HG03439 (cell line): ENCODE data around the gene CTXN1.
"Not testable (repeated sequence)": the region's sequence is repeated elsewhere in the genome, so short reads cannot be mapped to it uniquely, and the experiment has no call there.

Experiments
- ATAC-seq: cut with Tn5 transposase; IDR thresholded peaks from one replicate; pipeline ENCODE4 v1.9.1; 2021; ENCODE audit warnings: mild to moderate bottlenecking, moderate library complexity; ENCODE audit not compliant: unreplicated experiment

CTXN1 gene

DNA sequence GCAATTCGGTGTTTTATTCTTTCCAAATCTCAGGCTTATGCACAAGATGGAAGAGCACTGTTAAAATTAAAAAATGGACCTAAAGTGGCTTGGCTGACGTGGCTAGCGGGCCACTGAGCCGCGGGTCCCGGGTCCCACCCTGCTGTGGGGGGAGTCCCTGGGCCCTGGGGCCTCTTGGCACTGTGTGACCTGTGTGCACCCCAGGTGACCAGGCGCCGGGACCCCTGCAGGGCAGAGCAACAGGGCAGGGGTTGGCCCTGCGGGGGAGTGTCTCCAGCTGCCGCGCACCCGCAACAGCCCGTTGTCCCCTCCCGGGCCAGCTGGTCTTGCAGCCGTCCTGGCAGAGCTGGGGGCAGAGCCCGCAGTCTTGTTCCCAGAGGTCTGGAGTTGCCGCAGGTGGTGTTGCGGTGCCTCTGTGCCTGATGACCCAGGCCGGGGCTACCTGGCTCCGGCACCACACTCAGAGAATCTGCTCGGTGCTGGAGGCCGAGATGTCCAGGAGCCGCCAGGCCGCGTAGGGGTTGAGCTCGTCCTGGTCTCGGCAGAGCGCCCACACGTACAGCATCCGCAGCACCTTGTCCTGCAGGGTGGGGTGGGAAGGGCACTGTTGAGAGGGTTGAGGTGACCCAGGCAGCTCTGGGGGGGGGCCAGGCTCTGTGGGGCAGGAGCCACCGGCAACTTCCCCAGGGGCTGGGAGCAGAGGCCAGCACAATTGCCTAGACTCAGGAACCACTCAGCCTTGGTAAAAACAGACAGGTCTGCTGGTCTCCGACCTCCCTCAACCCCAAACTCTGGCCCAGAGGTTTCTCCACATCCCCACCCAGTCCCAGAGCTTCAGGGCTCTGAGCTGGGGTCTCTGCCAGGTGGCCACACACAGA lies 1.0 kb upstream of the CTXN1 start:
- no peak for ATAC-seq

DNA sequence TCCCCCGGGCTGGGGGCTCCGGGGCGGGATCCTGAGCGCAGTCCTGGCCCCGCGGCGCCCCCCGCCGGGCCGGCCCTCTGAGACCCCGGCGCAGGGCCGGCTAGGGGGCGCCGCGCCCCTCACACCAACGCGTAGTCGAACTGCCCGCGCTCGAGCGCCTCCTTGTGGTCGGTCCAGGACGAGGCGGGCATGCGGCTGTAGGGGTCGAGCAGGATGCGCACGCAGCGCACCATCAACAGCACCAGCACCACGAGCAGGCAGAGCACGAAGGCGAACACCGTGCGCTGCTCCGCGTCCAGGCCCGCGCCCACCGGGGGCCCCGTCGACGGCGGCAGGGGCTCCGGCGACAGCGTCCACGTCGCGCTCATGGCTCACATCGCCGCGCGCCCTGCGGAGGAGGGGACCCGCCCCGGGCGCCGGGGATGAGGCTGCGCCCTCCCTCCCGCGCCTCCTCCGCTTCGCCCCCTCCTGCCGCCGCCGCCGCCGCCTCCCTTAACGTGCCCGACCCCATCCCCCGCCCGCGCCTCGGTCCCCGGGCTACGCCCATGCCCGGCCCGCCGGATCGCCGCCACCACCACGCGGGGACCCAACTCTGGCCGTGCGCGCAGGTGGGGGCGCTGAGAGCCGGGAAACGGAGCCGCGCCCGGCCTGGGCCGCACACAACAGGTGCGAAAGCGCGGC lies 624 bp downstream of the CTXN1 start:
- ATAC-seq = no peak

DNA sequence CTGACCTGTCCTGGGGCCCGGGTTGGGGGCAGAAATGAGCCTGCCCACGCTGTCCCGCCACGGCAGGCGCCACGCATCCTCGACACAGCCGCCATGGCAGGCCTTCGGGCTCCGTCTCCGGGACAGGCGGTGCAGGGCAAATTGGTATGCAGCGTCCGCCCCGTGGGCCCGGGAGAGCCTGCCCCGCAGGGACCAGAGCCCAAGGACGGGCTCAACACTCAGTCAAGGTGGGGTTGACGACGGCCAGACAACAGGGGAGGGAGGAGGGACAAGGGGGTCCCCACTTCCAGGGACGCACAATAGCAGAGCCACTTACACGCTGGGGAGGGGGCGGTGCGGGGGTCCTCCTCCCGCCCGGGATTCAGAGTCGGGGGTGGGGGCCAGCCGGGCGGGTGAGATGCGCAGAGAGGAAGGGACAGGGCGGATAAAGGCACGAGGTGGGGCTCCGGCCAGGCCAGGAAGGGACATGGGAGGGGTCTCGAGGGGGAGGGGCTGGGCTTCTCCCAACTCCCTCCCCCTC lies 1.2 kb downstream of the CTXN1 start:
- ATAC-seq = no peak

DNA sequence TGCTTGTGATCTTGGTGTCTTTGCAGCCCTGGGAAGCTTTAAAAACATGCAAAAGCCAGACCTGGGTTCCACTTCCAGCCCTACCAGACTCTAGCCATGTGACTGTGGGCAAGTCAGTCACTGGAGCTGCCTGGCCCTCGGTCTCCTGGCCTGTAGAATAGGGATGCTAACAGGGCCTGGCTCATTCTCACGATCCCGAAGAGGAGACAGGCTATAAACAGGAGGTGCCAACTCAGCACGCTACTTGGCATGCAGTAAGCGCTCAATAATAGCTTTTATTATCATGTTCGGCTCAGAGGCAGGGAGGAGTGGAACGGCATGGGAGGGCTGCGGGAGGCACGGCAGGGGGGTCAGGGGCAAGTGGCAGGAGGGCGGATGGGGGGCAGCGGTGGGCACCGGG lies 1.7 kb downstream of the CTXN1 start:
- ATAC-seq = no peak

DNA sequence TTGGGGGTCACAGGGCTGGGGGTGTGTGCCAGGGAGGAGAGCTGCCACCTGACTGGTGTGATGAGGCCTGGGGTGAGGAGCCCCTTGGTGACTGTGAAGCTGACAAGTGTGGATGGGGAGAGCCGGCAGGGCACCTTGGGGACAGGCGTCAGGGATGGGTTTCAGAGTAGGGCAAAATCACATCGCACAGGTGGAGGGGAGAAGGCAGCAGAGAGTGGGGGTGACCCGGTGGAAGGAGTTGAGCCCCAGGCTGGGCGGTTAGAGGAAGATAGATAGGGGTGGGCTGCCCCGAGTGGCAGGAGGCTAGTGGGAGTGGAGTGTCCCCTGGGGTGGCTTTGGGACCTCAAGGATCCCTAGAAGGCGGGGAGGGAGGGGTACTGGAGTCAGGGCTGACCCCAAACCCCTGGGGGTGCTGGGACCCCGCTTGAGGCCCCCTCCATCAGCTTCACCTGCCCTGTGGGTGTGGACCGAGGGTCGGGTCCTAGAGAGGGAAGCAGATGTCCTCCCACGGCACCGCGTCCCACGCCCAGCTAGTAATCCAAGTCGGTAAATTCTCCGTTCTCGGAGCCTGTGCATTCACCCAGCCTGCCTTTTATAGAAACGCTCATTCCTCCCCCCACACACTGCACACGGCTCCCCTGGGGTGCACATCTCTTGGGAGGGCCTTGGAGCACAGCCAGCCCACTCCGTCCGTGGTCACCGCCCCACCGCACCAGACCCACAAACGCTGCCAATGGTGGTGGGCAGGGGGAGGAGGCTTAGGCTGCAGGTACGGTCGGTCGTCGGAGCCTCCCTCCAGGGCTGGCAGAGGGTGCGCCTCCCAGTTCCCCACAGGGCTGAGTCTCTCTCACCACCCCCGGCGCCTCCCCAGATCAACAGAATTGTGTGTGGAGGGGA lies 2.4 kb downstream of the CTXN1 start:
- no peak for ATAC-seq

DNA sequence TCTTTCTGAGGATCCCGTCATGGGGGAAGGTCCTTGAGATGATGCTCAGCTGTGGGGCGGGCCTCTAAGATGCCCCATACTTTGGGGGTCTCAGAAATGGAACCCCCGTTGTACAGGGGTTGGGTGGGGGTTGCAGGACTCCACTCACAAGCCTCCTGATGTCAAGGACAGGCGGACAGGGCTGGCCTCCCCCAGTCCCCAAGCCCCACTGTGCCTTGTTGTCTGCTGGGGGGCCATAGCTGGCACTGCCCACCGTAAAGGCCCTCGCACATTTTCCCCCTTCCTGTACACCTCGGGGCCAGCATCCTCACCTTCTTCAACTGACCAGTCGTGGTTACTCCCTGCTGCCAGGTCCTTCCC lies 3.1 kb downstream of the CTXN1 start:
- no peak for ATAC-seq

DNA sequence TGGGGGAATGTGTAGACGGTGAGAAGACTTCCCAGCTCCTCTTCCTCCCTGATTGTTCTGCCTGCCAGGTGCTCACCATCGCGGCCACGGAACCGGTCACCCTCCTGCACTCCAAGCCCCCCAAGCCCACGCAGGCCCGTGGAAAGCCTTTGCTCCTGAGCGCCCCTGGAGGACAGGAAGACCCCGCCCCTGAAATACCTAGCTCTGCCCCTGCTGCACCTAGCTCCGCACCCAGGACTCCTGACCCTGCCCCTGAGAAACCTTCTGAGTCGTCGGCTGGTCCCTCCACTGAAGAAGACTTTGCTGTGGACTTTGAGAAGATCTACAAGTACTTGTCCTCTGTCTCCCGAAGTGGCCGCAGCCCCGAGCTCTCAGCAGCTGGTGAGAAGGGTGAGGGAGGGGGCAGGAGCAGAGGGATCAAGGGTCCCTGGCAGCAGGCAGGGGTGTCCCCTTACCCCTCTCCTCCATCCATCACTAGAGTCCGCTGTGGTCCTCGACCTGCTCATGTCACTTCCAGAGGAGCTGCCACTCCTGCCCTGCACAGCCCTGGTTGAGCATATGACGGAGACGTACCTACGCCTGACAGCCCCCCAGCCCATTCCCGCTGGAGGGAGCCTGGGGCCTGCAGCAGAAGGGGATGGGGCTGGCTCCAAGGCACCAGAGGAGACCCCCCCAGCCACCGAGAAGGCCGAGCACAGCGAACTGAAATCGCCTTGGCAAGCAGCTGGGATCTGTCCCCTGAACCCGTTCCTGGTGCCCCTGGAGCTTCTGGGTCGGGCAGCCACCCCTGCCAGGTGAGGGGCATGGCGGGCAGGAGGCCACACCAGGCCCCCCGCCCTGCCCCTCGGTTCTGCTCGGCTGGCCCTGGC lies 3.7 kb downstream of the CTXN1 start:
- ATAC-seq = no peak

DNA sequence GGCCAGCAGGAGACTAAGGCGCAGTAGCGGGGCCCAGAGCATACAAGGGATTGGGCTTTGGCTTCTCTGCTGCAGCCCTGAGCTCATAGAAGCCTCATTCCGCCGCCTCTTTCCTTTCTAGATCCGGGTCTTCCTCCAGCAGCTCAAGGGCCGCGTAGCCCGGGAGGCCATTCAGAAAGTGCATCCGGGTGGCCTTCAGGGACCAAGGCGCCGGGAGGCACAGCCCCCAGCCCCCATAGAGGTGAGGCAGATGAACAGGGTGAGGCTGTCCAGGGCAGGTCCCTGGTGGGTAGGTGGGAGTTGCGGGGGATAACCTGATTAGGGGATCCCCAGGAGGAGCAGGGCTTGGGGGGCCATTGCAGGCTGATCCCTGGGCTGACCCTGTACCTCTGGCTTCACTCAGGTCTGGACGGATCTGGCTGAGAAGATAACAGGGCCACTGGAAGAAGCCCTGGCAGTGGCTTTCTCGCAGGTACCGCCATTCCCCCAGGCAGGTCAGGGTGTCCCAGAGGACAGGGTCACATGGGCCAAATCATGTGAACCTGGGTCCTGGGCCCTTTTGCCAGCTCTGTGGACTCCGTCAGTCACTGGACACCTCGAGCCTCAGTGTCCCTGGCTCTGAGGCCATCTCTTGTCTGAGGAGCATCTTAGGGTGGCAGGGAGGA lies 4.5 kb downstream of the CTXN1 start:
- no peak for ATAC-seq

DNA sequence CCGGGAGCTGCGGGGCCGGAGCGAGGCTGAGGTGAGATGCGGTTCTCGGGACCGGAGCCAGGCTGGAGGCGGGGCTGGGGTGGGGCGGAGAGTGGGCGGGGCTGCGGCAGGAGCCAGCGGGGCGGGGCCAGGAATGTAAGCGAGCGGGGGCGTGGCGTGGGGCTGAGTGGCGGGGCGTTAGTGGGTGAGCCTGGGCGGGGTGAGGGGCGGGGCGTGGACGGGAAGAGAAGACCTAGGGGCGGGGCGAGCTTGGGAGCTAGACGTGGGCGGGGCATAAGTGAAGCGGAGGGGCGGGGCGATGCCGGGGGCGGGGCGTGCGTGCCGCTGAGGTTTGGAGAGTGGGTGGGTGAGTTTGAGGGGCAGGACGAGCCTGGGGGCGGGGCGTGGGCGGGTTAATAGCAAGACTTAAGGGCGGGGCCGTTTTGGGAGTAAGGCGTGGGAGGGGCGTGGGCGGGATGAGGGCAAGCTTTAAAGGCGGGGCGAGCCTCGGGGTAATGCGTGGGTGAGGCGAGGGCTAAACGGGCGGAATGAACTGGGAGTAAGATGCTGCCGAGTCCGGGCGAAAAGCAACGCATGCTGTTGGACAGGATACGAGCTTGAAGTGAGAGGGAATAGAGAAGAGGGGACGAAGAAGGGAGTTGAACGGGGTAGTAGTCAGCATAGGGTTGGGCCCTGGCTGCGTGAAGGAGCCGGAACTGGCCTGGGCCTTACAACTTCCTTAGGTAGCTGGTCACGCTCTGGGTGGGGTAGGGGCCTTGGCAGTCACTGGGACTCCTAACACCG lies 5.2 kb downstream of the CTXN1 start:
- peak; percentile 37 for ATAC-seq

DNA sequence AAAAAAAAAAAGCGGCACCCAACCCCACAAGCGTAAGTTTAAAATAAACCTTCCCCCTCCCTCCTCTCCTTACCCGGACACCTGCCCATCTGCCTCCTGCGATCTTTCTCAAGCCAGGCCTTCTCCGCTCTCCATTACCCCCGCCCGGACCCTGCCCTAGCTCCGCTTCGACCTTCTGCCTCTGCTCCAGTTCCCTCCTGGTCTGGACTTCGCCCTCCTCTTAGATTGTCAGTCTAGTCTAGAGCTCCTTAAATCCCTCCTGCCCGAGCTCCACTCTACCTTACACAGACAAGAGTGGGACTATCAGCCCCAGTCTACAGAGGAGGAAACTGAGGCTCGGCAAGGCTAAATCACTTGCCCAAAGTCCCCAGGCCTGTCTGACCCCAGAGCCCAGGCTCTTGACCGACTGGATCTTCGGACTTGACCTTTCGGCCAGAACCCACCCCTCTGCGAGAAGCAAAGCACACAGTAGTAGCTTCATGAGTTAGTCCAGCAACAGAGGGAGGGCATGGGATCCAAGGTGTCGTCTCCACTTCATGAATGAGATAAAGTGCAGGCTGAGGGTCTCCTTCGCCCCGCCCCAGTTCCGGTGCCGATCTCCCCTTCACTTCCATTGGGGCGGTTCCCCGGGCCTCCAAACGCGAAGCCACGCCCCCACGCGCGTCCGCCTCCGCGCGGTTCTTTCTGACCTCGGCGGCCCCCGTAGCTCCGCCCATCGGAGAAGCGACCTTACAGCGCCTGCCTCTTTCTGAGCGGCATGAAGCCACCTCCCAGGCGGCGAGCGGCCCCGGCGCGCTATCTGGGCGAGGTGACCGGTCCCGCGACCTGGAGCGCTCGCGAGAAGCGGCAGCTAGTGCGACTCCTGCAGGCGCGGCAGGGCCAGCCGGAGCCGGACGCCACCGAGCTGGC lies 6.1 kb downstream of the CTXN1 start, which contains the start of gene SNAPC2:
Gene SNAPC2 (plus strand): TSS at position 729 of the 909 bp plus-strand sequence. CDS start 29 bp downstream, at position 758.
- peak; percentile 59 for ATAC-seq

DNA sequence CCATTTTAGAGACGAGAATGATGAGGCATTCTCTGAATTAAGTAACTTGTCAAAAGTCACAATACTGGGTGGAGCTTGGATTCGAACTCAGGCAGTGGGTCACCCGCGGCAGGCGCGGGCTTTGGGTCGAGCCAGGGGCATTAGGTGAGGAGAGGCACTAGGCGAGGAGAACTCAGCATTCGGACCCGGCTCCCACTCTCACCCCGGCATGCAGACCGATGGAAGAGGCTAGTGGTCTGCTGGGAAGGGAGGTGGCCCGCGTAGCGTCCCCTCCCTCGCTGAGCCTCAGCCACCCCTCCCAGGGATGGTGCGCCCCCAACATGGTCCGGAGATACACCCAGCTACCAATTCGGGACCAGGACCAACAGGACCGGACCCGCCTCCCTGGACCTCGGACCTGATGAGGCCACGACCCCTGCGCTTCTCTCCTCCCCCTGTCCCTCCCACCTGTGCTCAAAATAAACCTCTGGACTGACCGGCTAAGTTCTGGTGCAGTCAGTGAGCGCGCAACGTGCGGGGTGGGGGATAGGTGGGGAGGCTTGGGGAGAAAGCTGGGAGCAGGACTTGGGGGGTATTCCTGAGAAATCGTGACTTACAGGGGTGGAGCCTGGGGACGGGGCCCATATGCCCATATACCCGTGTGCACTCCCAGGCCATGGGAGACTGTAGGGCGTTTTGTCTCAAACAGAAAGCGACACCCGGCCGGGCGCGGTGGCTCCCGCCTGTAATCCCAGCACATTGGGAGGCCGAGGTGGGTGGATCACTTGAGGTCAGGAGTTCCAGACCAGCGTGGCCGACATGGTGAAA lies 7.1 kb downstream of the CTXN1 start:
- ATAC-seq = no peak

DNA sequence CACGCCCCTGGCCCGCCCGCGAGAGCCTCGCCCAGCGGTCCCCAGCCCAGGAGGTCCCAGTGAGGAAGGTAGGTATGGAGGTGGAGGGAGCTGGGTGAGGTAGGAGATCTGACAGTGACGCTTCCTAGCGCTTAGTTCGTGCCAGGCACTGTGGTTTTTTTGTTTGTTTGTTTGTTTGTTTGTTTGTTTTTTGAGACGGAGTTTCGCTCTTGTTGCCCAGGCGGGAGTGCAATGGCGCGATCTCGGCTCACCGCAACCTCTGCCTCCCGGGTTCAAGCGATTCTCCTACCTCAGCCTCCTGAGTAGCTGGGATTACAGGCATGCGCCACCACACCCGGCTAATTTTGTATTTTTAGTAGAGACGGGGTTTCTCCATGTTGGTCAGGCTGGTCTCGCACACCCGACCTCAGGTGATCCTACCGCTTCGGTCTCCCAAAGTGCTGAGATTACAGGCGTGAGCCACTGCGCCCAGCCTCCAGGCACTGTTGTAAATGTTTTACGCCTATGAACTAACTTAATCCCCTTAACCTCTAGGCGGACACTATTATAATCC lies 7.8 kb downstream of the CTXN1 start:
- not testable (repeated sequence) for ATAC-seq

DNA sequence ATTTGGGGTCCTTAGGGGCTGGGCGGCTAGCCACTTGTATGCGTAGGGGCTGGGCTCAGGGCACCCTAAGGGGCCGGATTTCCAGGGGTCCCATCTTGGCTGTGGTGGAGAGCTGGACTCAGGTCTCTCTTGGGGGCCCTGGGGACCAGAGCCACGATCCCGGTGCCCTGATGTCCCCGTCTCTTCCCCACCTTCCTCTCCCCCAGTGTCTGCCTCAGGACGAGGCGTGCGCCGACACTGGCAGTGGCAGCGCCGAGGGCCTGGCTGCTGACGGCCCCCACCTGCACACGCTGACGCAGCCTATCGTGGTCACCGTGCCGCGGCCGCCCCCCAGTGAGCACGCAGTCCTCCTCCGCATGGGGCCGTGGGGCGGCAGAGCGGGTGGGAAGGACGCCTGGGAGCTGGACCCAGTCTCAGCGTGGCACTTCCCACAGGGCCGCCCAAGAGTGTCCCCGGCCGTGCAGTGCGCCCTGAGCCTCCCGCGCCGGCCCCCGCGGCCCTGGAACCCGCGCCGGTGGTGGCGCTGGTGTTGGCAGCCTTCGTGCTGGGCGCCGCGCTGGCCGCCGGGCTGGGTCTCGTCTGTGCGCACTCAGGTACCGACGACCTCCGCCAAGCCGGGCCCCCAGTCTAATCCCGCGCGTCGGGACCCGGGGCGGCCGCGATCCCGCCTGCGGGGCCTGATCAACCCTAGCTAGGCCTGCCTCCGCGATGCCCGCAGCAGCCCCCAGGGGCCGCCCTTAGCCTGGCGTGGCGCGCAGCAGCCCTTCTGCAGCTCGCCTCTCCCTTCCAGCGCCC lies 8.5 kb downstream of the CTXN1 start:
- no peak for ATAC-seq

DNA sequence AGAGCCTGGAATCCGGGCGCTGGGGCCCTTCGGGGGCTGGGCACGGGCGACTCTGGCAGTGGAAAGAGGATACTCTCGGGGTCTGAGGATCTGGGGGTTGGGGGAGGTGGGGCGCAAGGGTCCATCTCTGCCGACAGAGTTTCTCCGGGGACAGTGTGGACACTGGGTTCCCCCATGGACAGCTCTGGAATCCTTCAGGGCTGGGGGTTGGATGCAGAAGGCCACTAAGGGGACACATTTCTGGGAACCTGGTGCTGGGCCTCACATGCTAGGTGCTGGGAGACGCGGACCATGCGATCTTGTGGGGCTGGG lies 9.0 kb downstream of the CTXN1 start:
- ATAC-seq = no peak

DNA sequence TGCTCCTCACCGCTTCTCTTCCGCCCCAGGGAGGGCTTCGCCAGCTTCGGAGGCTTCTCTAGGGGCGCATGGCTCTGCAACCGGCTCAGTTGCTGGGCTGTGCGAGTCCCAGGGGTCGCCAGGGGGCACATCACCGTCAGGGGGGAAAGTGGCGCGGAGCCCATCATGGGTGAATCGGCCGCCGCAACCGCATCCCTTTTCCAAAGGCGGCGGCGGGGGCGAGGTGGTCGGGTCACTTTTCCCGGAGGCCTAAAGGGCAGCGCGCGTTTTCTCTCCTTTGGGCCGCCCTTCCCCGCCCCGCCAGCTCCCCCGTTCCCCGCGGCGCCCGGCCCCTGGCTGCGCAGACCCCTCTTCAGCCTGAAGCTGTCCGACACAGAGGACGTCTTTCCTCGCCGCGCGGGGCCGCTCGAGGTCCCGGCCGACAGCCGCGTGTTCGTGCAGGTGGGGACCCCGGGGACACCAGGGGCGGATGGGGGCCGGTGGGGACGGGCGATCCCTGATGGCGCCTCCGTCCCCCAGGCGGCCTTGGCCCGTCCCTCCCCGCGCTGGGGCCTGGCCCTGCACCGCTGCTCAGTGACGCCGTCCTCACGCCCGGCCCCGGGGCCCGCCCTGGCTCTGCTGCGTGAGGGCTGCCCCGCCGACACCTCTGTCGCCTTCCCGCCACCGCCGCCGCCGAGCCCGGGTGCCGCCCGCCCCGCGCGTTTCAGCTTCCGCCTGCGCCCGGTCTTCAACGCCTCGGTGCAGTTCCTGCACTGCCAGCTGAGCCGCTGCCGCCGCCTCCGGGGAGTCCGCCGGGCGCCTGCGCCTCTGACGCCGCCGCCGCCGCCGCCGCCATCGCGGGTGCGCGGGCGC lies 9.6 kb downstream of the CTXN1 start:
- ATAC-seq = no peak
